Measurements from ENCODE around the gene BRF1. TPM values are rescaled to one million over a fixed set of nuclear protein-coding genes. Genes with fewer than 3 reads are reported as not detected.

Gene BRF1
- total and polyA plus RNA-seq, 9 donors = 20.4 to 47.3 (median 37.1) TPM

GRCh38 chr14:105223770-105224544 lies 76.8 kb downstream of the BRF1 start:
- no peak for DNase-seq
- intact Hi-C loops (cut with DNase I) = no loop called here
- TF ChIP-seq CTCF (IDR thresholded peaks at IDR 0.05) = no peak
- TF ChIP-seq EP300 (IDR thresholded peaks at IDR 0.05) = no peak
- no peak for TF ChIP-seq POLR2A (IDR thresholded peaks at IDR 0.05)
- Histone ChIP-seq H3K36me3 (no peaks in the 10 kb centered on the region), H3K27me3 (no peaks in the 10 kb centered on the region), H3K4me1 (ENCODE audit: insufficient read depth) (no peaks in the 10 kb centered on the region), H3K4me3 (no peak overlapping the region), H3K27ac (no peak overlapping the region), H3K9me3 (no peaks in the 10 kb centered on the region)
- 93 to 95% (median 94%) methylated on average over 15 of the region's 15 CpGs for WGBS, 3 donors

GRCh38 chr14:105223260-105223659 lies 77.5 kb downstream of the BRF1 start:
- Histone ChIP-seq H3K27me3 (no peaks in the 10 kb centered on the region), H3K36me3 (no peaks in the 10 kb centered on the region), H3K4me3 (no peak overlapping the region), H3K9me3 (no peaks in the 10 kb centered on the region), H3K4me1 (ENCODE audit: insufficient read depth) (no peaks in the 10 kb centered on the region), H3K27ac (no peak overlapping the region)
- 92 to 94% (median 93%) methylated on average over 16 of the region's 16 CpGs for WGBS, 3 donors
- TF ChIP-seq POLR2A (IDR thresholded peaks at IDR 0.05) (no peak), EP300 (IDR thresholded peaks at IDR 0.05) (no peak), CTCF (IDR thresholded peaks at IDR 0.05) (no peak)
- DNase-seq = no peak
- intact Hi-C loops (cut with DNase I) = no loop called here

- Histone ChIP-seq H3K9me3 (no peaks in the 10 kb centered on the region), H3K27ac (no peak overlapping the region), H3K36me3 (no peaks in the 10 kb centered on the region), H3K4me3 (no peak overlapping the region), H3K4me1 (ENCODE audit: insufficient read depth) (no peaks in the 10 kb centered on the region), H3K27me3 (no peaks in the 10 kb centered on the region)
- no peak for DNase-seq
- 71 to 80% (median 73%) methylated on average over 27 of the region's 27 CpGs for WGBS, 3 donors
- intact Hi-C loops (cut with DNase I) = no loop called here
- TF ChIP-seq EP300 (IDR thresholded peaks at IDR 0.05) (no peak), POLR2A (IDR thresholded peaks at IDR 0.05) (no peak), CTCF (IDR thresholded peaks at IDR 0.05) (no peak)
These were observed 79.1 kb downstream of the BRF1 start for GRCh38 chr14:105221598-105222178.

GRCh38 chr14:105220699-105221597 lies 79.9 kb downstream of the BRF1 start:
- no peak for DNase-seq
- Histone ChIP-seq H3K9me3 (no peaks in the 10 kb centered on the region), H3K27me3 (no peaks in the 10 kb centered on the region), H3K27ac (no peak overlapping the region), H3K4me3 (no peak overlapping the region), H3K36me3 (no peaks in the 10 kb centered on the region), H3K4me1 (ENCODE audit: insufficient read depth) (peaks cover 2% of the 10 kb centered on the region)
- intact Hi-C loops (cut with DNase I) = no loop called here
- TF ChIP-seq EP300 (IDR thresholded peaks at IDR 0.05) (no peak), CTCF (IDR thresholded peaks at IDR 0.05) (no peak), POLR2A (IDR thresholded peaks at IDR 0.05) (no peak)
- 87 to 90% (median 87%) methylated on average over 29 of the region's 29 CpGs for WGBS, 3 donors

All from ovary (tissue), 9 donors.